Hypothalamus (tissue), 51 donors: ENCODE measurements around the gene BCKDK.

Experiments used
- DNase-seq, 51 donors: peaks; one replicate each; lab custom pipeline; 2025; lab: John Stamatoyannopoulos, UW

BCKDK gene

GRCh38 chr16:31117384-31118222, 9.4 kb downstream of the BCKDK start, which contains the start of gene KAT8:
TSS of gene KAT8 (plus strand) at chr16:31117664. CDS start at chr16:31117682, 18 bp downstream.
- peak; percentile 67 to 99 (median 95) for DNase-seq

- peak in 3 of 51 donors; percentile 15 to 46 (median 19) for DNase-seq
Observed at GRCh38 chr16:31118223-31119155, 10.3 kb downstream of the BCKDK start.

- DNase-seq: no peak
Observed at GRCh38 chr16:31120129-31120528, 11.9 kb downstream of the BCKDK start.

GRCh38 chr16:31125844-31126243, 17.7 kb downstream of the BCKDK start:
- DNase-seq: no peak

- no peak for DNase-seq
Observed at GRCh38 chr16:31127182-31127581, 19.0 kb downstream of the BCKDK start.

GRCh38 chr16:31128711-31129567, 20.8 kb downstream of the BCKDK start:
- DNase-seq: peak in 25 of 51 donors; percentile 5 to 64 (median 31)

- DNase-seq: peak in 23 of 51 donors; percentile 15 to 64 (median 46)
Observed at GRCh38 chr16:31129568-31130335, 21.6 kb downstream of the BCKDK start.

GRCh38 chr16:31130336-31130891, 22.2 kb downstream of the BCKDK start:
- no peak for DNase-seq

GRCh38 chr16:31130899-31131298, 22.7 kb downstream of the BCKDK start:
- no peak for DNase-seq

GRCh38 chr16:31131416-31131815, 23.2 kb downstream of the BCKDK start:
- no peak for DNase-seq

- no peak for DNase-seq
Observed at GRCh38 chr16:31131841-31132271, 23.7 kb downstream of the BCKDK start.

GRCh38 chr16:31132303-31132979, 24.3 kb downstream of the BCKDK start:
- DNase-seq: no peak

GRCh38 chr16:31133046-31133501, 24.9 kb downstream of the BCKDK start:
- DNase-seq: no peak

- DNase-seq: peak in 5 of 51 donors; percentile 8 to 32 (median 12)
Observed at GRCh38 chr16:31134091-31134571, 25.9 kb downstream of the BCKDK start.

- no peak for DNase-seq
Observed at GRCh38 chr16:31134625-31135534, 26.7 kb downstream of the BCKDK start.

- DNase-seq: no peak
Observed at GRCh38 chr16:31135535-31136286, 27.5 kb downstream of the BCKDK start, which contains the start of gene PRSS8. TSS of gene PRSS8 (minus strand) at chr16:31135727. CDS start at chr16:31135498, 229 bp downstream.
